Mucosa of descending colon (tissue), 3 donors: ENCODE results near the gene ATP8A2. TPM values are rescaled to one million over a fixed set of nuclear protein-coding genes. Genes with fewer than 3 reads are reported as not detected.

Experiments
- ATAC-seq: fragments of 200-7000 bp; cut with Tn5 transposase; one replicate; pipeline ENCODE4 v1.9.1; 2020; ENCODE audit warnings: mild to moderate bottlenecking, moderate library complexity
- DNase-seq, 3 donors: peaks; one replicate each; pipeline ENCODE4 v3.0.0-alpha.2; 2020
- H3K36me3 ChIP-seq: fragments of 200-600 bp; one replicate; pipeline ENCODE4 v1.8.0; 2021; ENCODE audit warnings: low read depth, mild to moderate bottlenecking
- H3K4me1 ChIP-seq: fragments of 200-600 bp; one replicate; pipeline ENCODE4 v1.8.0; 2021; ENCODE audit warnings: low read depth, mild to moderate bottlenecking
- H3K4me3 ChIP-seq: fragments of 200-600 bp; one replicate; pipeline ENCODE4 v1.8.0; 2021; ENCODE audit warnings: mild to moderate bottlenecking
- H3K9me3 ChIP-seq: fragments of 200-600 bp; one replicate; pipeline ENCODE4 v1.8.0; 2021; ENCODE audit warnings: mild to moderate bottlenecking
- intact Hi-C, 2 donors: fragments of 100-400 bp; cut with DNase I in 1 of 2; cut with micrococcal nuclease in 1 of 2; formaldehyde crosslinking; loops; one replicate each; pipeline versions ENCODE4 v1.11.0 to v1.11.1; 2022; cut with DNase I, micrococcal nuclease
- total RNA-seq, 3 donors: library from RNA; stranded (reverse); fragmentation: NEBNext Ultra II Directional in 2 of 3; extraction: Animal tissue kit (Norgen Biotek cat#: 25700) in 2 of 3; gene quantifications; one replicate each; pipeline versions ENCODE4 v1.2.1 to v1.2.4, GENCODE V29; 2021 to 2023
- TF ChIP-seq, protein P1 (sequence below): fragments of 200-600 bp; IDR thresholded peaks from one replicate; pipeline ENCODE4 v1.8.0; 2022; ENCODE audit warnings: antibody characterized with exemption, mild to moderate bottlenecking
- donor health status: DM: no; HTN: no; CAD: no; lungs with moderate emphysema.
- donor health status: DM: no; HTN: no; CAD: no.
- donor health status: DM: no; HTN: yes; CAD: no.

Gene ATP8A2
- total RNA-seq, 3 donors from 2014 or later = 0.22 to 3.6 (median 0.41) TPM

DNA sequence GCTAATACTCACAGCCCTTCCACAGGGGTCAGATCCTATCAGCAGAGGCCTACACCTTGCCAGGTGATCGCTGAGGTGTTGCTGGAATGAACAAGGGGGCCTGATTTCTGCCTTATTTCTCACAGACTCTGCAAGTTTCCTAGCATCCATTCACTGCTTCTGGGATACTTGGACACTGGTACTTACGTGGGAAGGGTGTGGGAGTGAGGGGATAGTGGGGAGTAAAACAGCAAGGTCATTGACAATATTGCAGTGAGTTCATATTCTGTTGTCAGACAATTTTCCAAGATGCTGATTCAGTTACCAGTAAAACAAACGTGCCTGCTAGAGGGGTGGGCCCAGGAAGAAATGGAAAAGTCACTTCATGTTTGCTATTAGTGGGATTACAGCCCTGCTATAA lies 403.5 kb downstream of the ATP8A2 start:
- intact Hi-C loops = no loop called here
- DNase-seq = no peak
- no peak for ATAC-seq
- Histone ChIP-seq H3K9me3 (no peaks in the 10 kb centered on the region), H3K4me1 (no peaks in the 10 kb centered on the region), H3K4me3 (no peak overlapping the region), H3K36me3 (no peaks in the 10 kb centered on the region)
- TF ChIP-seq, protein P1, sequence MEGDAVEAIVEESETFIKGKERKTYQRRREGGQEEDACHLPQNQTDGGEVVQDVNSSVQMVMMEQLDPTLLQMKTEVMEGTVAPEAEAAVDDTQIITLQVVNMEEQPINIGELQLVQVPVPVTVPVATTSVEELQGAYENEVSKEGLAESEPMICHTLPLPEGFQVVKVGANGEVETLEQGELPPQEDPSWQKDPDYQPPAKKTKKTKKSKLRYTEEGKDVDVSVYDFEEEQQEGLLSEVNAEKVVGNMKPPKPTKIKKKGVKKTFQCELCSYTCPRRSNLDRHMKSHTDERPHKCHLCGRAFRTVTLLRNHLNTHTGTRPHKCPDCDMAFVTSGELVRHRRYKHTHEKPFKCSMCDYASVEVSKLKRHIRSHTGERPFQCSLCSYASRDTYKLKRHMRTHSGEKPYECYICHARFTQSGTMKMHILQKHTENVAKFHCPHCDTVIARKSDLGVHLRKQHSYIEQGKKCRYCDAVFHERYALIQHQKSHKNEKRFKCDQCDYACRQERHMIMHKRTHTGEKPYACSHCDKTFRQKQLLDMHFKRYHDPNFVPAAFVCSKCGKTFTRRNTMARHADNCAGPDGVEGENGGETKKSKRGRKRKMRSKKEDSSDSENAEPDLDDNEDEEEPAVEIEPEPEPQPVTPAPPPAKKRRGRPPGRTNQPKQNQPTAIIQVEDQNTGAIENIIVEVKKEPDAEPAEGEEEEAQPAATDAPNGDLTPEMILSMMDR = no peak

DNA sequence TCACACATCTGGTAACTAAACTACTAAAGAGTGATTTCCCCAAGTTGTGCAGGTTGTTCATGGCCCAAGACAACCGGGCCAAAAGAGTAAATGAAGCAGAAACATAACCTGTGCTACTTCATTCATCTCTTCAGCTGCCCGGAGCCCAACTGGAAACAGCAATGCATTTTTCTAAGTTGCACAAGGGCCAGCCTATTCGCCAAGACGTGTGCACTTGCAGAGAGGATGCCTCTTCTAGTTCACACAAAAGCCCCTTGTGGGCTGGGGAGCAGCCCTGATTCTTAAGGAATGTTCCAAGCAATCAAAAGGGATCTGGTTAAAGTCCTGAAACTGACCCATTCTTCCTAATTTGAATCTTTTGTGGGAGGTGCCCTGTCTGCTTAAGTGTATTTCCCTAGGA lies 404.2 kb downstream of the ATP8A2 start:
- TF ChIP-seq, protein P1 = no peak
- ATAC-seq (no peak), DNase-seq (no peak)
- H3K4me3 ChIP-seq = no peak overlapping the region
- intact Hi-C loops = no loop called here
- H3K9me3 ChIP-seq = no peaks in the 10 kb centered on the region
- no peaks in the 10 kb centered on the region for H3K4me1 ChIP-seq
- no peaks in the 10 kb centered on the region for H3K36me3 ChIP-seq

DNA sequence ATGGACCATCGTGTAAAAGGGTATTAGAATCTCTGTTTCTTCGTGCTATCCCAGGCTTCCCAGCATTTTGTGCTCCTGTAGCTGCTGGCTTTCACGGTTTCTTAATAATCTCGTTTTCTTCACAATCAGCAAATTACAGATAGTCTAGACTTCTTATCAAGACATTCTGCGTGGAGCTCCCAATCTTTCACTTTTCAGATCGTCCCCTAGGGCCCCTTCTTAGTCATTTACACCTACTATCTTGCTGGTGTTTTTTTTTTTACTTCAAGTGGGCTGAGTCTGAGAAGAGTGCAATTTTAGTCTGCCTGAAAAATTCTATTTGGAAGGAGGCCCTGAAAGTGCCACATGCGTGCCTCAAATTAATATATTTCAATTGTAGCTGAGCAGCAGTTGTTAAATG lies 404.9 kb downstream of the ATP8A2 start:
- Histone ChIP-seq H3K4me1 (no peaks in the 10 kb centered on the region), H3K9me3 (no peaks in the 10 kb centered on the region), H3K36me3 (no peaks in the 10 kb centered on the region), H3K4me3 (no peak overlapping the region)
- ATAC-seq (no peak), DNase-seq (no peak)
- intact Hi-C loops = no loop called here
- TF ChIP-seq, protein P1 = no peak

DNA sequence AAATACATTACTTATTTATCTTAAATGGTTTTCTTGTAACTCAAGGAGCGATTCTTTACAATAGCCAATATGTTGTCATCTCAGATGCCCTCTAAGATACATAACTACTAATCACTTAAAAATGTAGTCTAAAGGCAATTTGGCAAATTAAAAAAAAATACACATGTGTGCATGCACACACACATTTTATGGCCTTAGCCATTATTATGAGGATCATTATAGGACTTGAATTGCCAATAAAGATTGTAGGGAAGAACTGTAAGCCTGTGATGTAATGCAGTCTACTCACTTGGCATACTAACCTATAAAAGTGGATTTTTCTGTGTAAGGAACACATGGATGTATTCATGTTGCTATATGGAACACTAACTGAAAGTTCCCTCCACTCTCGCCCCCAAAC lies 405.7 kb downstream of the ATP8A2 start:
- TF ChIP-seq, protein P1 = no peak
- Histone ChIP-seq H3K4me1 (no peaks in the 10 kb centered on the region), H3K9me3 (no peaks in the 10 kb centered on the region), H3K4me3 (no peak overlapping the region), H3K36me3 (no peaks in the 10 kb centered on the region)
- intact Hi-C loops = no loop called here
- DNase-seq (no peak), ATAC-seq (peak; percentile 34)

- TF ChIP-seq, protein P1 = no peak
- Histone ChIP-seq H3K4me3 (no peak overlapping the region), H3K4me1 (no peaks in the 10 kb centered on the region), H3K36me3 (no peaks in the 10 kb centered on the region), H3K9me3 (no peaks in the 10 kb centered on the region)
- DNase-seq (no peak), ATAC-seq (no peak)
- intact Hi-C loops = no loop called here
Measured at GRCh38 chr13:25778365-25778764, 406.6 kb downstream of the ATP8A2 start.

- TF ChIP-seq, protein P1 = no peak
- no peak for DNase-seq
- no peak overlapping the region for H3K4me3 ChIP-seq
- no peaks in the 10 kb centered on the region for H3K9me3 ChIP-seq
- intact Hi-C loops = no loop called here
- ATAC-seq = no peak
- H3K36me3 ChIP-seq = no peaks in the 10 kb centered on the region
- no peaks in the 10 kb centered on the region for H3K4me1 ChIP-seq
Measured at GRCh38 chr13:25778808-25779305, 407.1 kb downstream of the ATP8A2 start.
